GM12878 (cell line): ENCODE measurements around the gene MSI2. TPM values are rescaled to one million over a fixed set of nuclear protein-coding genes. Genes with fewer than 3 reads are reported as not detected.

ENCODE experiments used
- ATAC-seq: fragments of 200-7000 bp; cut with Tn5 transposase; 3 replicates; pipeline ENCODE4 v1.9.1; 2020; ENCODE audit warnings: mild to moderate bottlenecking, moderate library complexity
- BruUV-seq: library from RNA; stranded (reverse); fragments of 400-500 nt; replicated peaks from 2 replicates; lab custom pipeline; 2021; lab: Mats Ljungman, UMichigan
- CTCF ChIA-PET: fragments of 300-600 bp; sonication (Branson Sonifier 250); formaldehyde crosslinking; extraction: SDS; loops from one replicate; lab custom pipeline; 2021; ENCODE audit warnings: inconsistent platforms; lab: Yijun Ruan, JAX
- POLR2A ChIA-PET: fragments of 350-600 bp; formaldehyde crosslinking; extraction: SDS; loops from one replicate; lab custom pipeline; 2021; ENCODE audit warnings: inconsistent platforms; lab: Charles Lee
- RAD21 ChIA-PET: fragments of 300-600 bp; sonication (Branson Sonifier 250); formaldehyde crosslinking; loops from one replicate; lab custom pipeline; 2023; ENCODE audit warnings: antibody characterized with exemption; ENCODE audit not compliant: unreplicated experiment; lab: Charles Lee
- SMC1A ChIA-PET: fragments of 300-600 bp; sonication (Branson Sonifier 250); formaldehyde crosslinking; loops from one replicate; lab custom pipeline; 2023; ENCODE audit not compliant: unreplicated experiment, uncharacterized antibody; lab: Charles Lee
- DNase-seq: peaks from one replicate; pipeline ENCODE4 v3.0.0-alpha.2; 2011; ENCODE audit warnings: low read depth, low spot score
- FAIRE-seq: peaks from 3 replicates; lab custom pipeline; 2011; peaks lifted over from hg19 to GRCh38; lab: Jason Lieb, UNC
- H2AFZ ChIP-seq: 2 replicates; pipeline ENCODE4 v1.6.0; 2011; ENCODE audit warnings: low read depth, low read length, control low read depth; ENCODE audit not compliant: control insufficient read depth
- H3K27ac ChIP-seq: 2 replicates; pipeline ENCODE4 v1.5.1; 2011; ENCODE audit warnings: control low read depth; ENCODE audit not compliant: control insufficient read depth, insufficient read depth
- H3K27me3 ChIP-seq, 2 experiments: replicated peaks in 1 of 2; 2 replicates each; pipeline versions ENCODE4 v1.6.0 to v1.6.1; 2011; ENCODE audit warnings: low read length in 1 of 2; ENCODE audit not compliant: control insufficient read depth in 2 of 2, insufficient read depth in 2 of 2
- H3K36me3 ChIP-seq, 2 experiments: 2 replicates each; pipeline ENCODE4 v1.5.1; 2011; ENCODE audit warnings: low read length in 1 of 2; ENCODE audit not compliant: control insufficient read depth in 2 of 2, insufficient read depth in 2 of 2
- H3K4me1 ChIP-seq: 2 replicates; pipeline ENCODE4 v1.6.1; 2011; ENCODE audit warnings: mild to moderate bottlenecking, low read length, moderate library complexity, mixed read lengths; ENCODE audit not compliant: control insufficient read depth, insufficient read depth
- H3K4me2 ChIP-seq: 2 replicates; pipeline ENCODE4 v1.6.0; 2011; ENCODE audit warnings: control low read depth; ENCODE audit not compliant: control insufficient read depth, insufficient read depth
- H3K4me3 ChIP-seq: fragments of 200-600 bp; sonication (generic); 2 replicates; pipeline ENCODE4 v1.5.1; 2016
- H3K79me2 ChIP-seq: 2 replicates; pipeline ENCODE4 v1.6.0; 2011; ENCODE audit warnings: low read length; ENCODE audit not compliant: control insufficient read depth, insufficient read depth
- H3K9ac ChIP-seq: 2 replicates; pipeline ENCODE4 v1.8.0; 2011; ENCODE audit warnings: low read length, control low read depth, mixed read lengths; ENCODE audit not compliant: control insufficient read depth, insufficient read depth
- H3K9me3 ChIP-seq: replicated peaks from 3 replicates; pipeline ENCODE4 v1.5.1; 2011; ENCODE audit warnings: mild to moderate bottlenecking, low read length; ENCODE audit not compliant: control insufficient read depth, insufficient read depth
- H4K20me1 ChIP-seq: 2 replicates; pipeline ENCODE4 v1.6.0; 2011; ENCODE audit not compliant: control insufficient read depth, insufficient read depth
- BHLHE40 ChIP-seq, 2 experiments: fragments of 450-650 bp in 1 of 2; IDR thresholded peaks; 2 replicates each; pipeline ENCODE4 v1.6.1; 2011 to 2017; ENCODE audit warnings: low read depth in 2 of 2, borderline replicate concordance in 1 of 2, improper control_type of control experiment in 1 of 2, low read length in 1 of 2, mild to moderate bottlenecking in 1 of 2
- DPF2 ChIP-seq: fragments of 450-650 bp; IDR thresholded peaks from 2 replicates; pipeline ENCODE4 v1.6.1; 2017; ENCODE audit warnings: mild to moderate bottlenecking
- FOXM1 ChIP-seq: IDR thresholded peaks from 2 replicates; pipeline ENCODE4 v1.6.1; 2012; ENCODE audit warnings: low read depth, mild to moderate bottlenecking, inconsistent platforms, low read length, moderate library complexity
- HDAC2 ChIP-seq: fragments of 200-600 bp; sonication (generic); IDR thresholded peaks from 2 replicates; pipeline ENCODE4 v1.6.1; 2017
- IRF4 ChIP-seq: IDR thresholded peaks from 2 replicates; pipeline ENCODE4 v1.6.1; 2011; ENCODE audit warnings: low read depth, low read length
- MEF2B ChIP-seq: fragments of 450-650 bp; IDR thresholded peaks from 2 replicates; pipeline ENCODE4 v1.6.1; 2018; ENCODE audit warnings: mild to moderate bottlenecking, moderate library complexity; ENCODE audit not compliant: partially characterized antibody, poor library complexity, severe bottlenecking
- POLR2AphosphoS2 ChIP-seq: IDR thresholded peaks from 2 replicates; pipeline ENCODE4 v1.6.1; 2011; ENCODE audit warnings: low read depth, mild to moderate bottlenecking, low read length, improper control_type of control experiment, moderate library complexity
- RAD21 ChIP-seq: IDR thresholded peaks from 2 replicates; pipeline ENCODE4 v1.6.1; 2011; ENCODE audit warnings: mild to moderate bottlenecking, low read depth, low read length, moderate library complexity; ENCODE audit not compliant: insufficient read depth
- RCOR1 ChIP-seq: conservative IDR thresholded peaks from 2 replicates; pipeline ENCODE4 v1.6.1; 2012; ENCODE audit warnings: low read depth, low read length, improper control_type of control experiment
- STAT1 ChIP-seq: fragments of 450-650 bp; conservative IDR thresholded peaks from 2 replicates; pipeline ENCODE4 v1.6.1; 2014; ENCODE audit warnings: antibody characterized with exemption, mild to moderate bottlenecking
- SUPT20H ChIP-seq: IDR thresholded peaks from 2 replicates; pipeline ENCODE4 v1.6.1; 2011; ENCODE audit warnings: low read depth, mild to moderate bottlenecking, low read length, moderate library complexity, borderline replicate concordance; ENCODE audit not compliant: control insufficient read depth
- SUZ12 ChIP-seq: fragments of 200-600 bp; sonication (generic); IDR thresholded peaks from one replicate; pipeline ENCODE4 v1.6.1; 2018; ENCODE audit warnings: antibody characterized with exemption, mild to moderate bottlenecking; ENCODE audit not compliant: unreplicated experiment
- WRNIP1 ChIP-seq: IDR thresholded peaks from 2 replicates; pipeline ENCODE4 v1.6.1; 2011; ENCODE audit warnings: low read depth, low read length, improper control_type of control experiment, borderline replicate concordance
- WGBS: methylation state at CpG from one replicate; pipeline ENCODE4 v1.1.6; 2016; ENCODE audit warnings: low lambda C conversion rate; ENCODE audit not compliant: insufficient replicate concordance, insufficient coverage; ENCODE audit errors: missing lambda C conversion rate; 5-methylcytosine and 5-hydroxymethylcytosine counted together
- in situ Hi-C: fragments of 300-500 bp; cut with MboI; formaldehyde crosslinking; loops from 9 replicates; pipeline ENCODE4 v1.14.3; 2018; ENCODE audit warnings: mixed read lengths
- intact Hi-C: fragments of 100-400 bp; cut with micrococcal nuclease; formaldehyde crosslinking; loops from one replicate; pipeline ENCODE4 v1.14.2; 2022; ENCODE audit not compliant: unreplicated experiment
- polyA plus RNA-seq, 11 experiments: library from polyadenylated mRNA; depleted of rRNA in 4 of 11; unstranded in 6 of 11; stranded (reverse) in 5 of 11; fragments of >200 nt; fragmentation: Nextera tagmentation in 4 of 11; fragmentation: Illumina TruSeq in 1 of 11; extraction: Ambion mirVana in 4 of 11; extraction: Trizol in 1 of 11; gene quantifications; 1 replicate in 1 of 11; 2 replicates in 10 of 11; pipeline versions ENCODE4 v1.2.1 to v1.2.3, GENCODE V29; 2011 to 2016; ENCODE audit warnings: inconsistent platforms in 2 of 11, missing spikeins in 2 of 11, low read depth in 1 of 11
- total RNA-seq, 4 experiments: library from RNA; depleted of rRNA in 3 of 4; stranded (reverse); fragments of >200 nt in 3 of 4; fragmentation: Illumina TruSeq in 1 of 4; extraction: Trizol in 1 of 4; gene quantifications; 2 replicates each; pipeline versions ENCODE4 v1.2.1 to v1.2.3, GENCODE V29; 2013 to 2021
- TF ChIP-seq, protein P1 (sequence below): fragments of 450-650 bp; IDR thresholded peaks from 2 replicates; pipeline ENCODE4 v1.6.1; 2017; ENCODE audit warnings: mild to moderate bottlenecking
- TF ChIP-seq, protein P2 (sequence below), 3 experiments: IDR thresholded peaks in 2 of 3; conservative IDR thresholded peaks in 1 of 3; 2 replicates each; pipeline ENCODE4 v1.5.1; 2011; ENCODE audit warnings: low read depth in 3 of 3, low read length in 3 of 3, mild to moderate bottlenecking in 3 of 3, control low read depth in 2 of 3, moderate library complexity in 2 of 3, inconsistent platforms in 1 of 3, mixed read lengths in 1 of 3; ENCODE audit not compliant: control insufficient read depth in 2 of 3, insufficient read depth in 1 of 3; ENCODE audit errors: extremely low read depth in 1 of 3
- TF ChIP-seq, protein P3 (sequence below): fragments of 150-350 bp; IDR thresholded peaks from 2 replicates; pipeline ENCODE4 v1.6.1; 2014; ENCODE audit warnings: mild to moderate bottlenecking, low read depth, low read length

MSI2 gene
- total and polyA plus RNA-seq, 10 of the 15 experiments (the other 5 are each of a cell fraction or from before 2014, with no cell fraction given), result 6.1 to 76.1 (median 42.0) TPM

DNA sequence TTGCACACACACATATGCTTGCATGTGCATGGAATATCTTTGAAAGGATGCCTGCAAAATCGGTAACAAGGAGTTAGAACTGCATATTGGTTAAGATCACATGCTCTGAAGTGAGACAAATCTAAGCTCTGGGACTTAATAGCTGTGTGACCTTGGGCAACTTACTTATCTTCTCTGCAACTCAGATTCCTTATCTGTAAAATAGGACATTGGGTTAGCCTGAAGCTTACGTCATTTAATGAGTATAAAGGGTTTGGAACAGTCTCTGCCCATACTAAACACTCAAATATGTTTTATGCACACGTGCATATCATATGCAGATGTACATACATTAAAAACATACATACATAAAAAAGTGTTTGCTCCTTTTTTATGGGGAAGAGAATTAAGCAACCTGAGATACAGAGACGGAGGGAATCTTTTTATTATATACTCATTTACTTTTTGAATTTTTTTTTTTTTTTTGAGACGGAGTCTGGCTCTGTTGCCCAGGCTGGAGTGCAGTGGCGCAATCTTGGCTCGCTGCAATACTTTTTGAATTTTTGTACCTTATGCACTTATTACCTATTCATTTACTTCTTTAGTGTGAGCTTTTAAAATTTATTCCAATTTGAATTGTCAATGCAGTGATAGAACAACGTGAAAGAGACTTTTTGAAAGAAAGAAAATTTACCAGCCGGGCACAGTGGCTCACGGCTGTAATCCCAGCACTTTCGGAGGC, 282.6 kb downstream of the MSI2 start:
- H2AFZ ChIP-seq, result no peak overlapping the region
- intact Hi-C loops (no loop called here), in situ Hi-C loops (no loop called here)
- H4K20me1 ChIP-seq, result no peaks in the 10 kb centered on the region
- FAIRE-seq (no peak), DNase-seq (no peak), ATAC-seq (no peak)
- no peak overlapping the region for H3K4me3 ChIP-seq
- no peaks in the 10 kb centered on the region; the same call in none of the 2 replicates for H3K79me2 ChIP-seq
- H3K27ac ChIP-seq, result no peak overlapping the region
- ChIA-PET POLR2A (interaction anchor here (1.3 to 1.8 kb wide), 2 partner anchors 11 to 51 kb away, joined by 3 to 6 read pairs; no protein-coding TSS in a partner anchor), SMC1A (interaction anchor here (1.0 to 6.5 kb wide), 8 partner anchors 9 to 297 kb away, joined by 3 to 34 read pairs (median 6); no protein-coding TSS in a partner anchor), CTCF (interaction anchor here (0.6 to 2.9 kb wide), 4 partner anchors 10 to 80 kb away, joined by 3 to 17 read pairs (median 4); no protein-coding TSS in a partner anchor), RAD21 (interaction anchor here (1.5 kb wide), 1 partner anchor 13 kb away, joined by 3 read pairs; no protein-coding TSS in a partner anchor)
- 94% methylated on average over 11 of the region's 11 CpGs for WGBS
- no peak overlapping the region for H3K9ac ChIP-seq
- H3K9me3 ChIP-seq, result no peaks in the 10 kb centered on the region; the same call in 2 of the 3 replicates
- H3K4me1 ChIP-seq, result peaks cover 34% of the 10 kb centered on the region
- no TSS peak for BruUV-seq
- H3K27me3 ChIP-seq, result no peaks in the 10 kb centered on the region
- H3K4me2 ChIP-seq, result no peak overlapping the region
- H3K36me3 ChIP-seq, result peaks cover 0 to 6% of the 10 kb centered on the region in 2 experiments; a peak in 3 of 4 replicates
- TF ChIP-seq HDAC2 (no peak), SUZ12 (no peak), RCOR1 (no peak), WRNIP1 (no peak), BHLHE40 (IDR thresholded peaks at IDR 0.05; ENCODE audit: borderline replicate concordance in 1 of 2, low read depth in 2 of 2, low read length in 1 of 2) (no peak), IRF4 (no peak), DPF2 (no peak), SUPT20H (no peak), FOXM1 (no peak), POLR2AphosphoS2 (no peak), RAD21 (no peak), STAT1 (no peak), MEF2B (no peak)
- TF ChIP-seq, protein P1, sequence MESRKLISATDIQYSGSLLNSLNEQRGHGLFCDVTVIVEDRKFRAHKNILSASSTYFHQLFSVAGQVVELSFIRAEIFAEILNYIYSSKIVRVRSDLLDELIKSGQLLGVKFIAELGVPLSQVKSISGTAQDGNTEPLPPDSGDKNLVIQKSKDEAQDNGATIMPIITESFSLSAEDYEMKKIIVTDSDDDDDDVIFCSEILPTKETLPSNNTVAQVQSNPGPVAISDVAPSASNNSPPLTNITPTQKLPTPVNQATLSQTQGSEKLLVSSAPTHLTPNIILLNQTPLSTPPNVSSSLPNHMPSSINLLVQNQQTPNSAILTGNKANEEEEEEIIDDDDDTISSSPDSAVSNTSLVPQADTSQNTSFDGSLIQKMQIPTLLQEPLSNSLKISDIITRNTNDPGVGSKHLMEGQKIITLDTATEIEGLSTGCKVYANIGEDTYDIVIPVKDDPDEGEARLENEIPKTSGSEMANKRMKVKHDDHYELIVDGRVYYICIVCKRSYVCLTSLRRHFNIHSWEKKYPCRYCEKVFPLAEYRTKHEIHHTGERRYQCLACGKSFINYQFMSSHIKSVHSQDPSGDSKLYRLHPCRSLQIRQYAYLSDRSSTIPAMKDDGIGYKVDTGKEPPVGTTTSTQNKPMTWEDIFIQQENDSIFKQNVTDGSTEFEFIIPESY, result no peak
- TF ChIP-seq, protein P2, sequence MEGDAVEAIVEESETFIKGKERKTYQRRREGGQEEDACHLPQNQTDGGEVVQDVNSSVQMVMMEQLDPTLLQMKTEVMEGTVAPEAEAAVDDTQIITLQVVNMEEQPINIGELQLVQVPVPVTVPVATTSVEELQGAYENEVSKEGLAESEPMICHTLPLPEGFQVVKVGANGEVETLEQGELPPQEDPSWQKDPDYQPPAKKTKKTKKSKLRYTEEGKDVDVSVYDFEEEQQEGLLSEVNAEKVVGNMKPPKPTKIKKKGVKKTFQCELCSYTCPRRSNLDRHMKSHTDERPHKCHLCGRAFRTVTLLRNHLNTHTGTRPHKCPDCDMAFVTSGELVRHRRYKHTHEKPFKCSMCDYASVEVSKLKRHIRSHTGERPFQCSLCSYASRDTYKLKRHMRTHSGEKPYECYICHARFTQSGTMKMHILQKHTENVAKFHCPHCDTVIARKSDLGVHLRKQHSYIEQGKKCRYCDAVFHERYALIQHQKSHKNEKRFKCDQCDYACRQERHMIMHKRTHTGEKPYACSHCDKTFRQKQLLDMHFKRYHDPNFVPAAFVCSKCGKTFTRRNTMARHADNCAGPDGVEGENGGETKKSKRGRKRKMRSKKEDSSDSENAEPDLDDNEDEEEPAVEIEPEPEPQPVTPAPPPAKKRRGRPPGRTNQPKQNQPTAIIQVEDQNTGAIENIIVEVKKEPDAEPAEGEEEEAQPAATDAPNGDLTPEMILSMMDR (IDR thresholded peaks at IDR 0.05 in 2 of 3, conservative IDR thresholded peaks at IDR 0.05 in 1 of 3; ENCODE audit: control insufficient read depth in 2 of 3, extremely low read depth in 1 of 3, insufficient read depth in 1 of 3, low read depth in 3 of 3, low read length in 3 of 3), result no peak
- TF ChIP-seq, protein P3, sequence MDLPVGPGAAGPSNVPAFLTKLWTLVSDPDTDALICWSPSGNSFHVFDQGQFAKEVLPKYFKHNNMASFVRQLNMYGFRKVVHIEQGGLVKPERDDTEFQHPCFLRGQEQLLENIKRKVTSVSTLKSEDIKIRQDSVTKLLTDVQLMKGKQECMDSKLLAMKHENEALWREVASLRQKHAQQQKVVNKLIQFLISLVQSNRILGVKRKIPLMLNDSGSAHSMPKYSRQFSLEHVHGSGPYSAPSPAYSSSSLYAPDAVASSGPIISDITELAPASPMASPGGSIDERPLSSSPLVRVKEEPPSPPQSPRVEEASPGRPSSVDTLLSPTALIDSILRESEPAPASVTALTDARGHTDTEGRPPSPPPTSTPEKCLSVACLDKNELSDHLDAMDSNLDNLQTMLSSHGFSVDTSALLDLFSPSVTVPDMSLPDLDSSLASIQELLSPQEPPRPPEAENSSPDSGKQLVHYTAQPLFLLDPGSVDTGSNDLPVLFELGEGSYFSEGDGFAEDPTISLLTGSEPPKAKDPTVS, result no peak
